NB4 (cell line): ENCODE measurements around the gene PNCK.

Experiments
- CTCF ChIP-seq: IDR thresholded peaks from one replicate; pipeline ENCODE4 v1.5.1; 2012; ENCODE audit warnings: low read depth, low read length
- POLR2A ChIP-seq: IDR thresholded peaks from 2 replicates; pipeline ENCODE4 v1.6.1; 2011; ENCODE audit warnings: mild to moderate bottlenecking; ENCODE audit not compliant: insufficient read length; ENCODE audit errors: extremely low read depth

- TF ChIP-seq CTCF (peak; percentile 11), POLR2A (no peak)
These were observed 13.8 kb upstream of the PNCK start, which contains the start of gene SLC6A8 for GRCh38 chrX:153687121-153688039.
